GM12875 (cell line): ENCODE measurements around the gene ANXA6.
A peak's percentile ranks its signal among the peaks of the same experiment; 100 is the strongest.

Source experiments
- H3K4me3 ChIP-seq: one replicate; pipeline ENCODE4 v1.5.1; 2011; ENCODE audit warnings: low read depth, low read length, control low read depth
- CTCF ChIP-seq: IDR thresholded peaks from 2 replicates; pipeline ENCODE4 v1.5.1; 2011; ENCODE audit warnings: low read depth, mild to moderate bottlenecking, control low read depth, inconsistent platforms, low read length, moderate library complexity, borderline replicate concordance; ENCODE audit not compliant: insufficient read depth

The ANXA6 gene

DNA sequence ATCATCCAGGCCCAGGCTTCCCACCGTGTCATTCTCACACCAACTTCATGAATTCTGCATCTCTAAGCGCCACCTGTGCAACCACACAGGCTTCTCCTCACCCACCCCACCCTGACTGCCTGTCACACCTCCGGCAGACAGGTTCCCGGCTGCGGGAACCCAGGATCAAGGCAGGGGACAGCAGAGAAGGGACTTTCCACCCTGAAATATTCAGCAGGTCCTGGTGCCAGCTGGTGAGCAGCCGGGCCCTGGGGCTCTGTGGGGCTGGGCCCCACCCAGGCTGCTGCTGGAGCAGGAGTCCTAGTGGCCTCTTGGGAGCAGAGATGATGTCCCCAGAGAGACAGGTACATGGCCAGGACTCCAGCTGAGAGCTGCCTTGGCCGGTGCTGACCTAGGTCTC, 12.7 kb downstream of the ANXA6 start:
- no peak overlapping the region for H3K4me3 ChIP-seq
- no peak for TF ChIP-seq CTCF

DNA sequence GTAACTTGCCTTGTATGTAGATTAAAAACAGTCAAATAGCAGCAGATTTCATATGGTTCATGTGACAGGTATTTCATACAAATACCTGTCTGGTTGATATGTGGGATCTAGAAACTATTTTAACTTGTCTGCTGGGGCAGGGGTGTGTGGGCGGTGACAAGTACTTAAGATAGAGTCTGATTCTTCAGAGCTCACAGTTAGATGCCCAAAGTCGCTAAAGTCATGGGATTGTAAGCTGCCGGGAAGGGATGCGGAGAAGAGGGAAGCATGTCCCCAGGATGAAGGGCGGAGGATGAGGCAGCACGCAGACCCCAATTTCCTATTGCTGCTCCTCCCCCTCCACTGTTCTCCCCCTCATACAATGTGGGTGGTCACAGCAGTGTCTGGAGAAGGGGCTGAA, 13.3 kb downstream of the ANXA6 start:
- no peak for TF ChIP-seq CTCF
- H3K4me3 ChIP-seq = no peak overlapping the region

DNA sequence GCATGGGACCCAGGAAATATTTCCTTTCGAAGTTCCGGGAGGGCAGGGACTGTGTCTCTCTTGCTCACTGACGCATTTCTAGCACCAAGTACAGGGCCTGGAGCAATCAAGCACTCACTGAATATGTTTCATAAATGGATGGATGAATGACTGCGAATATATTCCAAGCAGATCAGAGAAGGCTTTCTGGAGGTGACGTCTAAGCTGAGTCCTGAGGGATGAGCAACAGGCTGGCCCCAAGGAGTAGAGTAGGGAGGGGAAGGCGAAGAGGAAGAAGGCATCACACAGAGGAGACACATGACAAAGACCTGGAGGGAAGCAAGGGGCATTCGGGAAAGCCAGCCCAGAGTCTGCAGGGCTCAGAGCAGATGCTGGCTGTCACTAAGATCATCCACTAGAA, 13.9 kb downstream of the ANXA6 start:
- H3K4me3 ChIP-seq = no peak overlapping the region
- no peak for TF ChIP-seq CTCF

DNA sequence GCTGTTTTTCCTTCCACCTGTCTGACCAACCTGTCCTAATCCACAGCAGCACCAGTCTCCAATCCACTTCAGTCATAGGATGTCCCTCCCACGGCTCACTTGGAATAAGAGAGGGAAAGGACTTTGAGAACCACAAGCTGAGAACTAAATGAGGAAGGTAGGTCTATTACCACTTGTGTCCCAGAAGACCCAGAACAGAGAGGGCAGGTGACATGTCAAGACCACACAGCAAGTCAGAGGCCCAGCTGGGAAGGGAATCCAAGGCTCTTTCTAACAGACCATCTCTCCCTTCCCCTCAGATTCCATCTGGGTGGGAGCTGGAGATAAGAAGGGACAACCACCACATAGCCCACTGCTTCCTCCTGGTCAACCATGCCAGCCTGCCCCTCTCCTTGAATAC, 14.6 kb downstream of the ANXA6 start:
- TF ChIP-seq CTCF = no peak
- no peak overlapping the region for H3K4me3 ChIP-seq

GRCh38 chr5:151141535-151141934, 16.0 kb downstream of the ANXA6 start:
- no peak for TF ChIP-seq CTCF
- H3K4me3 ChIP-seq = peak overlapping the region; percentile 35

GRCh38 chr5:151140686-151141459, 16.7 kb downstream of the ANXA6 start:
- H3K4me3 ChIP-seq = peak overlapping the region; percentile 35
- no peak for TF ChIP-seq CTCF

DNA sequence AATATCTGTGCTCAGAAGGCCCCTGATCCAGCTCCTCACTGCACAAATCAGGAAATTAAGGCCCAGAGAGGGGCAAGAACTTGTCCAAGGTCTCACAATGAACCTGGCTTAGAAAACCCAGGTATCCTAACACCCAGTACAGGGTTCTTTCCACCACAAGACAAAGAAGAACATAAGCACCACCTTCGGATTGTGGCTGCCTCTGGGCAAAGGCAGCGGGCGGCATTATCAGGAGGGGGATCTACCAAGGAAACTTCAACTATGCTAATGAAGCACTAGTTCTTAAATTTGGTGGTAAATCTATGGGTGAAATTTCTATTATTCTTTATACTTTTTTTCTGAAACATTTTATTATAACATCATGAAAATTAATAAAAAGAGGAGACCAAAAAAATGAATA, 17.9 kb downstream of the ANXA6 start:
- TF ChIP-seq CTCF = no peak
- H3K4me3 ChIP-seq = no peak overlapping the region
